GM19328 (cell line): Measurements from ENCODE around the gene MRC2.

Source experiments
- ATAC-seq: cut with Tn5 transposase; IDR thresholded peaks from one replicate; pipeline ENCODE4 v1.9.1; 2021; ENCODE audit warnings: mild to moderate bottlenecking, moderate library complexity; ENCODE audit not compliant: unreplicated experiment

Gene MRC2

DNA sequence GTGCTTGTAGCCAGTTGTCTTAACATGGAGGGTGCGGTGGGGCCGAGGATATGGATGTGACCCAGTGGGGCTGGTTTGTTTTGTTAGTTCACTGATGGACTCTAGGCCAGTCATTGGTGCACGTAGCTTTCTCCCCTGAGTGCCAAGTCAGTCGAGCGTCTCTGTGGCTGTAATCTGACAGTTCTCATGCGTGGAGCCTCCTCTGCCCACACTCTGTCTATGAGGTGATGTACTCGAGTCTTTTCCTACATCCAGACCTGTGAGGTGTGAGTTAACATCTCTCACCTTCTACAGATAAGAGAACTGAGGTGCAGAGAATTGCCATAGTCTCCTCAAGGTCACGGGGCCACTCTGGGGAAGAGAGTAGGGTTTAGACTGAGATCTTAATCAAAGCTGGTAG lies 90.4 kb downstream of the MRC2 start:
- no peak for ATAC-seq

DNA sequence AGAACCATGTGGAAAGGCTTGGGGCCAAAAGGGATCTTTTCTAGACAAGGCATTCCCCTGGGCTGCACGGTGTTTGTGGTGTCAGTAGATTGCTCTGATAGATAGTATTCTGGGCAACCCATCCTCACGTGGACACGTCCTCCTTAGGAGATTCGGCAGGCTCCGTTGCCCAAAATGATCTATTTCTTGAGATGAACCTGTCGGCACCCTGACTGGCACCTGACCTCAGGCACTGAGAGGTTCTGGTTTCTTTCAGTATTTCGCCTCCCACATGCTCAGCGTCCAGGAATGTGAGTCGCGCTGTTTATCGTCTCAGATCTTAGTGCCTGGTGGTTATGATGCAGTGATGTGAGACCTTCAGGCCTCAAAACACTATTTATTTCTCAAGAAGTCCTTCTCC lies 91.0 kb downstream of the MRC2 start:
- no peak for ATAC-seq

DNA sequence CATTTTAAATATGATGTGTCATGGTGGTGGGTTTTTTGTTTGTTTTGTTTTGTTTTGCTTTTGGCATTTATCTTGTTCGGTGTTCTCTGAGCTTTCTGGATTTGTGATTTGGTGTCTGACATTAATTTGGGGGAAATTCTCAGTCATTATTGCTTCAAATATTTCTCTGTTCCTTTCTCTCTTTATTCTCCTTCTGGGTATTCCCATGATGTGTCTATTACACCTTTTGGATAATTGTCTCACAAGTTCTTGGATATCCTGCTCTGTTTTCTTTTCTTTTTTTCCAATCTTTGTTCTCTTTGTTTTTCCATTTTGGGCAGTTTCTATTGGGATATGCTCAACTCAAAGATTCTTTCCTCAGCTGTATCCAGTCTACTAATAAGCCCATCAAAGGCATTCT lies 92.1 kb downstream of the MRC2 start:
- ATAC-seq = no peak

DNA sequence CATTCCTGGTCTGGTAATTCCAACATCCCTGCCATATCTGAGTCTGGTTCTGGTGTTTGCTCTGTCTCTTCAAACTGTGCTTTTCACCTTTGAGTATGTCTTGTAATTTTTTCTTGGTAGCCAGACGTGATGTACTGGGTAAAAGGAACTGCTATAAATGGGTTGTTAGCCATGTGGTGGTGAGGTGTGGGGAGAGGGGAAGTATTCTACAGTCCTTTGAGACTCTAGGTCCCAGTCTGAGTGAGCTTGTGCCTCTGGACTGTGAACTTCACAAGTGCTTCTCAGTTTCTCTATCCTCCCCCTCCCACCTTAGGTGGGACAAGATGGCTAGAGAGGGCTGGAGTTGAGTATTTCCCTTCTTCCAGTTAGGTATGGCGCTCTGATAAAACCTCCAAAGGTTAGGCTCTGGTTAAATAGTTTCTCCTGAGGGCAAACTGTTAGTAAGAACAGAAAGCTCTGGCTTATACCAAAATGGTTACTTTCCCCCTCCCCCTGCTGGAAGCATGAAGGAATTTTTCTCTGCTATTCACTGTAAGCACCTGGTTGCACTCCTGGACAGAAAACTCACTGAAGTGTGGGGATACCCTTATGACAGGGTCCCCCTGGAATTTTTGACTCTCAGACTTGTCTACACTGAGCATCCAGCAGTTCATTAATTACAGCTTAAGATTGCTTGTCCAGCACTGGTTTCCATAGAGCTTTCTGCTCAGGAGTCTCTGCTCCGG lies 92.8 kb downstream of the MRC2 start:
- no peak for ATAC-seq

DNA sequence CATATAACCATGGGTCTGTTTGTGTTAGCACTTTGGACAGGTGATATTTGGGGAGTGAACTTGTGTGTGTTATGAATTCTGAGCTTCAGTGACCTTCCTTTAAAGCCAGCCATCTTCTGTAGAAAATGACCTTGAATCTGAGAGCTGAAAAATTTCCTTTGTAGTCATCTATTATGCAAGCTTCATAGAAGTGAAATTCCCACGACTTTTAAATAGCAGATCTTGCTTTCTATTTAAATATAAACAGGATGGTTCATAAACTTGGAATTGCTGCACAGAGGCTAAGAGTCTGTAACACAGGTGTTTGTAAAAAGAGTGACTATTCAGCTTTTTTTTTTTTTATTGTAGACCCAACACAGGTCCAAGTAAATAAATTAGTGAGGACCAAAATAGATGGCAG lies 95.2 kb downstream of the MRC2 start:
- no peak for ATAC-seq

DNA sequence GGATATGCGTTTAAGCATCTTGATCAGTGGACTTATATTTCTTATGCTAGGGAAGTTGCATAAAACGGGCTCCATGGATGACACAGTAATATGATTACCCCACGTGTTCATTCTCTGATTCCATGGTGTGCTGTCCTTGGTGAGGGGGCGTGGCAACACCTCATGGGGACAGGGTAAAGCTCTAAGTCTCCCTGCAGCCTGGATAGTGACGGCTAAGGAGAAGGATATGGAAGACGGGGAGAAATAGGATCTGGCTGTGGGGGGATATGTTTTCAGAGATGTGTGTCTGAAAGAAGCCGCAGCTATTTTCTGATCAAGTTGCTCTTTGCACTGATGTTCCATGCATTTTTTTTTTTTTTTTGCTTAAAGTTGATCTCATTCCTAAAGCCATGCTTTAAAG lies 96.4 kb downstream of the MRC2 start:
- ATAC-seq = no peak

DNA sequence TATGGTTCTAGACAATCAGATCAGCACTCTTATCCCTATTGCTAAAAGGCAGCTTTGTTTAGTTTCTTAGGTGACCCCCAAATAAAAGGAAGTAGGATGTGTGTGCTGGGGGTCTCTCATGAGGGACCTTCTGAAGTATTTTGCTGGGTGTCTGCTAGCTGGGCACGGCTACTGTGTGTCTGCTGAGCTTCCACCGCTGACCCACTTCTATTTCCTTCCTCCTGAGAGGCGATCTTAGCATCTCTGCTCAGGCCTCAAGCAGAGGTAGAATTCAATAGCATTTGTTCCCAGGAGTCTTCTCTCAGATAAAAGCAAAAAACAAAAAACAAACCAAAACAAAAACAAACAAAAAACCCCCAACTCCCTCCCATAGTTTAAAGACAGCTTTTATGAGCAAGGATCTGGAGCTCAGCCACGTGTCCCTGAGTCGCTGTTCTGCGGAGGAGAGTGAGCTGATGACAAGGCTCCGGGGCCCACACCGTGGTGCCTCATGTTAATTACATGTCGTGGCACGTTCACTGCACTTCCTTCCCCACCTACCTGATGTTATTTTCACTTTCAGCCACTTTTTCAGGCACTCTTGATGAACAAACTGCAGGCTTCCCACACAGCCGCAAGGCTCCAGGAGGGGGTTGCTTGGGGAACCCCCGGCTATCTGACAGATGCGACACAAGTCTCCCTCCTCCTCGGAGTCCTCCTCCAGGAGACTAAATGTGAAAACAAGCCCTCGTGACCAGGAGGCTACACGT lies 97.1 kb downstream of the MRC2 start:
- peak; percentile 93 for ATAC-seq

DNA sequence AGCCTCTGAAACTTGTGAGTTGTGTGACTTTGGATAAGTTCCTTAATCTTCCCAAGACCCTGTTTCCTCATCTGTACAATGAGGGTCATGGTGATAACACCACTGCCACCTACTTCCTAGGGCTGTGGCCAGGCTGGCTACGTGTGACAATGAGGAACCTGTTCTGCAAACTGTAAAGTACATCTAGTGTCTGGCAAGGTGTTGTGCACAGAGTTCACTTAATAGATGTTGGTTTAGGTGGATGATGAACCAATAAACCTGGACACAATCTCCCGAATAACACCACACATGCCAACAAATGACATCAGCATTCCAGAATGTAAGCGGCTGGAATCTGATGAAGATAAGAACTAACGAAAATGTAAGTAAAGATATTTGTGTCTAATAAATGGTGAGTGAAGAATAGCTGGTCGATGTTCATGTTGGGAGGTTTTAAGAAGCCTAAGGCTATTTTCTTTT lies 98.3 kb downstream of the MRC2 start:
- ATAC-seq = no peak

DNA sequence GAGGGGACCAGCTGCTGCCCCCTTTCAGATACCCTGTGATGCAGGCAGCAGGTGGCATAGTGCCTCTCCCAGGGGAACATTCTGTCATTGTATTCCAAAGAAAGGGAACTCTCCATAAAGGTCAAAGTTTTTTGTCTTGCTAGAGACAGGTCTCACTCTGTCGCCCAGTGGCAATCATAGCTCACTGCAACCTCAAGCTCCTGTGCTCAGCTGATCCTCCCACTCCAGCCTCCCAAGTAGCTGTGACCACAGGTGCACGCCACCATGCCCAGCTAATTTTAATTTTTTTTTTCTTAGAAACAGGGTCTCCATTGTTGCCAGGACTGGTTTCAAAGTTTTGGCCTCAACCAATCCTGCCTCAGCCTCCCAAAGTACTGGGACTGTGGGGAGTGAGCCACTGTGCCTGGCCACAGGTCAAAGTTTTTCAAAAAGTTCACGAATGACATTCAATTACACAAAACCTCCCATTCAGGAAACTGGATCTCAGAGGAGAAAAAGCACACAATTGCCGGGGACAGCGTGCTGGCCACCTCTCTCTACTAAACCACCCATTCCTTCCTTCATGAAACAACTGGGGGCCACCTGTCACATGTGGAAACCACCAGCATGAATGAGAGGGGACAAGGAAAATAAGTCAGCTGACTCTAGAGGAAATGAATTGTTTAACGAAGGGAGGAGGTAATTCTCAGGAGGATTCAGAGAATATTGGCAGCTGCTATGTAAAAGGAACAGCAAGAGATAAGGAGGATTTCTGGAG lies 100.6 kb downstream of the MRC2 start:
- ATAC-seq = no peak

DNA sequence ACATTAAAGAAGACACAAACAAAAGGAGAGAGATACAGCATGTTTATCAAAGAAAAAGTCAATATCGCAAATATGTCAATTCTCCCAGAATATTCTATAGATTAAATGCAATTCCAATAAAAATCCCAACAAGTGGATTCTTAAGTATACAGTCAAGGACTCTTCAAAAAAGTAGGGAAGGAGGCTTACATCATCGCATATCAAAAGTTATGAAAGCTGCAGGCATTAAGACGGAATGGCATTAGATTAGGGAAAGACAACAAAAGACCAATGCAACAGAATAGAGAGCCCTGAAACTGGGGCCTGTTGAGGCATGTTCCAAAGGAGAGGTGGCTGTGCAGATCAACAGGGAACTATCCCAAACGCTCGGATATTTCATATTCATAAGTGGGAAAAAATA lies 104.7 kb downstream of the MRC2 start:
- no peak for ATAC-seq

DNA sequence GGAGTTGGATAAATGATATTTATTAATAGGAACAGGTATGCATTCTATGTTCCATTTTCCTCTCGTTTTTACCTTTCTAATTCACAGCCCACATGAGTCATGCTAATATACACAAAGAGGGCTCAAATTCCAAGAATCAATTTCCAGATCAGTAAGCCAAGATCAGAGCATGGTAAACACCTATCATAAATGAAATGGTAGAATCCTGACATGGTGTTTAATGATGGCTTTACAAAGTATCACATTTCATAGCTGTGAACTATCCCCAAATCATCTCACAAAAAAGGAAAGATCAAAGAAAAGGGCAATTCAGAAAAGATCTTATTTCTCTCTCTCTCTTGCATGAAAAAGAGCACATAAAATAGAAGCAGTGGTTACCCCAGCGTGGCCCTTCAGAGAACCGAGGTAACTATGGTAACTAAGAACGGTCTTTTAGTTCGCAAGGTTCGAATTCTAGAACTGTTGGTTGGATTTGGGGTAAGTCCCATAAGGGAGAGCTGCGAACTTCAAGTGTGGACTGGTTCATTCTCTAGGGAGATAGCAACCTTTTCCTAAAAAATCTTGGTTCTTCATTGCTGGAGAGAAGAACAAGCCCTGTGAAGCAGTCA lies 107.7 kb downstream of the MRC2 start:
- ATAC-seq = no peak

DNA sequence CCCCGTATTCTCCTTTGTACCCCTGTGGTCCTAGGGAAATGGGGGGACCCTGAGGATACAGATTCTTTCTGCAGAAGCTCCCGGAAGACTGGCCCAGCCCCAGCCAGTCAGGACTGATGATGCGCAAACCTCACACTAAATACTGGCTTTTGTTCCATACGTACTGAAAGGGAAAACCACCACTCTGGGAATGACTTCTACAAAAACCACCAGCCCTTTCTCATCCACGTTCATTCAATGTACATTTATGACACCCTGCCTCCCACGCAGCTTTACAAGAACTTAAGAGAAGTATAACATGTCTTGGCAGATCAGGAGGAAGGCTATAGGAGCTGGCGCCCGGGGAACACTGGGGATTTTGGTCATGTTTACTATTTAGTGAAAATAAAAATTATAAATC lies 110.0 kb downstream of the MRC2 start:
- no peak for ATAC-seq

DNA sequence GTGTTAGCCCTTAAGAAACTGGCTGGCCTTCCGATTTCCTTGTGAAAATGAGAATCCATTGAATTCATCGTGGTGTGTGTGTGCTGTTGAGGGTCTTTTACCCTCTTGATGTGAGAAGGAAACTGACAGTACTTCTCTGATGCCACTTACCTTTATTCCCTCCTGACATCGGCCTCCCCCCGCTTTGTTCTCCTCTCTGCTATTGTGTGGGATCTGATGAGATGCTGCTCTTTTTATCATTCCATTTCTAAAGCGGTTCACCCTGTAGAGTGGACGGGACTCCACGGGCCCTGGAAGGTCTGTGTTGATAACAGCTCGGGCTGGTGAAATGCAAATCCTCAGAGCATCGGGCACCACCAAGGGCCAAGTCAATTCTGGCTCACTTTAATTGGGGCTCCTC lies 110.8 kb downstream of the MRC2 start:
- no peak for ATAC-seq

DNA sequence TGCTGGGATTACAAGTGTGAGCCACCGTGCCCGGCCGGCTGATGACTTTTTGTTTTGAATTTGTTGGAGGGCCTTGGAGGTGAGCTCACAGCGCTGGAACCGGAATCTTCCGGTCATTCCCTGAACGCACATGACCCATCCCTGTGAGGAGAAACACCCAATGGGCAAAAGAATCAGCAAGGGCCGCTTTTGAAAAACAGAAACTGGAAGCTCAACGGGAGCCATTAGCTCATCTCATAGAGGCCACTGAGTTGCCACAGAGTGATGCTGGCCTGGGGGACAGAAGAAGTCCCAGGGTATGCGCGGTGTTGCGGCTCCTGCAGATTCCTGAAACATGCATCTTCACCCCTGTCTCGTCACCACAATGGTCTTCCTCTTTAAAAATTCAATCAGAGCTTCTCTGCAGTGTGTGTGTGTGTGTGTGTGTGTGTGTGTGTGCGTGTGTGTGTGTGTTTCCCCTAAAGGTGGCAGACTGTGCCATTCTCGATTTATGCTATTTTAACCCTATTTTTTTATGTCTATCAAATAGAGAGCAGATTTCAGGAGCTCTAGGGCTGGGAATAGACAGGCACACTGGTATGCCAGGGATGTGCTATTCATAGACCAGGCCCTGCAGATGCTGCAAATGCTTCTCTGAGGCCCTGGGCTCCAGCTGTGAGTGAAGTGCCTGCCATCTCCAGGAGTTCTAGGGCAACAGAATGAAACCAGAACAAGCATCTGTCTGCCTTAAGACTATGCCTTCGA lies 112.3 kb downstream of the MRC2 start:
- no peak for ATAC-seq

DNA sequence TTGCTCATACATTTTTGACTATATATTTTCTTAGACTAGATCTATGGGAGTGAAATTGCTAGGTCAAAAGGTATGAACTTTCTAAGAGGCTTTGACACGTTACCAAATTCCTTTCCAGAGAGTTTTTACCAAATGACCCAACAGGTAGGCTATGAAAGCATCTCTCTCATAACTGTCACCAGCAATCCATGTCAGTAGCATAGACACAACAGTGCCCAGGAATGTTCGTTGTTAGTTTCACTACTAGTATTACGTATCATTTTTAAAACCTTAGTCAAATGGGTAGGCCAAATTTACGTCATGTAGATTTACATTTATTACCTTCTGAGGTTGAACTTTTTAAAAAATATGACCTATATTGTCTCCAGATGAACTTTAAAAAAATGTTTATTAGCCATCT lies 113.8 kb downstream of the MRC2 start:
- no peak for ATAC-seq
